GM19240 (cell line): Measurements from ENCODE around the gene GOLGA6L2.

Experiments
- DNase-seq: peaks from one replicate; pipeline ENCODE4 v3.0.0; 2011; ENCODE audit warnings: low spot score; ENCODE audit not compliant: insufficient read length

GOLGA6L2 gene

DNA sequence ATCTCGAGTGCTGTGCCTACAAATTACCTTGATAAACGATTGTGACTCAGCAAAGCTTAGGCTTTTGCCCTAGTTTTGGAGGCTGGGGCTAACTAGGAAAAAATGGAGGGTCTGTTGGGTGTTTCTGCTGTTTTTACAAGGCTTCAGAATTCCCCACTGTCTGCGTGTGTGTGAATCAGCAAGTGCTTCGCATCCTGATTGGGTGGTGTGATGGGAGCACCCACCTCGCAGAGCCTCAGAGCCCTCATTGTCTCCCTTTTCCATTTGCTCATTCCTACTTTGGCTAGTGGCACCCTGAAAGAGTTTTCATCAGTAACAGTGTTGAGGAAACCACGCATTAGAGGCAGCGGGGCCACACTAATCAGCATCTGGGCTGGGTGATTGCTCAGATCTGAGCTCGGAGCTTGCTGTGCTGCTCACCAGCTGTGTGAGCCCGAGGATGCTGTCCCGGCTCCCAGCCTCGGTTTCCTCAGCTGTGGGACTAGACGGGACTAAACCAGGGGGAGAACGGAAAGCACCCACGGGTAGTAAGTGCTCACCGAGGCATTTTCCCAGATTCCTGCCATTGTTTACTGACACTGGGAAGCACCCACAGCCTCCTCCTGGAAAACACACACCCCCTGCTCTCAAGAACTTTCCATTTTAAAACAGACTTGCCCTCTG, 51.9 kb downstream of the GOLGA6L2 start:
- DNase-seq, result no peak
